Stimulated activated CD4-positive, alpha-beta T cell treated with anti-CD3 and anti-CD28 coated beads, Interleukin-2, amount 100 ng/mL, for 4 hours (primary cell): Measurements from ENCODE around the gene ESRP2.

Experiments
- DNase-seq: peaks from one replicate; pipeline ENCODE4 v3.0.0-alpha.2; 2020; ENCODE audit warnings: low read depth

Gene ESRP2

DNA sequence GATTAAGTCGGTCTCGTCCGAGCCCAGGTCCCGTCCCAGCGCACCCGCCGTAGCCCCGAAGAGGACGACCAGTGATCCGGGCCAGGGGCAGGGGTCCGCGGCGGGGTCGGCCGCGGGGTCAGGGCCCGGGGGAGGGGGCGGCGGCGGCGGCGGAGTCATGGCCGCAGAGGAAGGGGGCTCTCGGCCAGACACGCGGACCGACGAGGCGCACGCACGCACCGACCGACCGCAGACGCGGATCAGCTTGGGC is at the start of gene ESRP2:
TSS of gene ESRP2 (minus strand) at position 241 of the 250 bp plus-strand sequence. CDS start at position 159, 82 bp downstream.
- no peak for DNase-seq

DNA sequence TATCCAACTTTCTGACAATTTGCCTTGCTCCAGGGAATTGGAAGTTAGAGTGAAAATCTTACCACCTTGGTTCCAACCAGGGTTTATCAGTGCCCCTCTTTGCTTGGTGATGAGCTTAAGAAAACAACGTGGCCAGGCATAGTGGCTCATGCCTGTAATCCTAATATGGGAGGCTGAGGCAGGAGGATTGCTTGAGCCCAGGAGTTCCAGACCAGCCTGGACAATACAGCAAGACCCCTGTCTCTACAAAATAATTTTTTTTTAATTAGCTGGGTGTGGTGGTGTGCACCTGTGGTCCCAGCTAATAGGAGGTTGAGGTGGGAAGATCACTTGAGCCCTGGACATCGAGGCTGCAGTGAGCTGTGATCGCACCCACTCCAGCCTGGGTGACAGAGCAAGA is 49.8 kb upstream of the ESRP2 start:
- DNase-seq: no peak

DNA sequence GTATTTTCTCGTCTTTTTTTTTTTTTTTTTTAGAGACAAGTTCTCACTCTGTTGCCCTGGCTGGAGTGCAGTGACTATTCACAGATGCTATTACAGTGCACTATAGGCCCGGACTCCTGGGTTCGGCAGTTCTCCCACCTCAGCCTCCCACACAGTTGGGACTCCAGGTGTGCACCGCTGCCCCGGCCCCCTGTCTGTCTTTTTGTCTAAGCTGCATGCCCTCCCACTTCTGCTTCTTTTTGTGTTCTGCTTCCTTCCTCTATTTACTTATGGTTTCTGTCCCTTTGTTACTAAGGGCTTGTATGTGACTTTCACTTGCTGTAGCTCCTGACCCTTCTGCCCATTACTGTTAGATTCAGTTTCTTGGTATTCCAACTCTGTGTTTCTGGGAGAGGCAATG is 48.9 kb upstream of the ESRP2 start:
- no peak for DNase-seq

DNA sequence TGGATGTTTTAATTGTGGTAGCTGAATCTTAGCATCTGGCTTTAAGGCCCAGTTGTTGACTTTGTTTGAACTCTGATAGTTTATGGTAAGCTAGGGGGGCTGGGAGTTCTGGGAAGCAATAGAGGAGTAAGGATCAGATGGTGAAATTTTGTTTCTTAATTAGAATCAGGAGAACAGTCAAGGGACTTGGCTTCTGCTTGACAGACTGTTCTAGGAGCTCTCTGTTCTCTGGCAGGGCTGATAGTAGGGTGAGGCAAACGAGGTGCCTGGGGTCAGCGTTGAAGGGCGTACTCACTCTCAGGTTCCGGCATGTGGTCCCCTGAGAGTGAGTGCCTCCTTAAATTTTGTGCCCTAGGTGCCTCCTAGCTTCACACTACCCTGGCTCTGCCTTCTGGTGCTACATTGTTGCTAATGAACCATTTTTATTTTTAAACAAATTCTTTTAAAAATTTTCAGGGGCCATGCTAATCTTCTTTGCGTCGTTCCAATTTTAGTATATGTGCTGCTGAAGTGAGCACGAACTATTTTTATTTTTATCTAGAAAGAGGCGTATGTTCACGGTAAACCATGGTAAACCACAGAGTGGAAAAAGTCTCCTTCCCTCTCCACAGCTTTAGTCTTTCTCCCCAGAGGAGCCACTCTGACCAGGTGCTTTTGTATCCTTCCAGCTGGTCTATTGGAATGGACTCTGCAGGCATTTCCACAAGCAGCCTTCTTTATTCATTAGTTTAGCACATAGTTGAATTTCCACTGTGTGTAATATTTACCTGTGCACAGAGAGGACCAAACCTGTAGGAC is 48.1 kb upstream of the ESRP2 start:
- no peak for DNase-seq

DNA sequence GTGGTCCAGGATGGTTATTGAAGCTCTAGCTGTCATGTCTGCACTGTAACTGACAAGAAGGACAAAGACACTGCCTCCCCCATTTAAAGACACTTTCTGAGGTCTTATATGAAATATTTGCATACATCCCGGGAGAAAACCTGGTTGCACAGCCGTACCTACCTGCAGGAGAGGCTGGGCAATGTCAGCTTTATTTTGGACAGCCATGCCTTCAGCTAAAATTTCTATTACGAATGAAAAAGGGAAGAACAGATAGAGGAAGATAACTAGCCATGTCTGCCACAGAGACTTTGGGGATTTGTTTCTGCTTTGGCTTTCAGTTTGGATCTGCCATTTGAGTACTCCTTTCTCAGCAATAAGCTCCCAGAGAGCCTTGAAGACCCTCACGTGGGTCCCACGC is 47.4 kb upstream of the ESRP2 start:
- no peak for DNase-seq

DNA sequence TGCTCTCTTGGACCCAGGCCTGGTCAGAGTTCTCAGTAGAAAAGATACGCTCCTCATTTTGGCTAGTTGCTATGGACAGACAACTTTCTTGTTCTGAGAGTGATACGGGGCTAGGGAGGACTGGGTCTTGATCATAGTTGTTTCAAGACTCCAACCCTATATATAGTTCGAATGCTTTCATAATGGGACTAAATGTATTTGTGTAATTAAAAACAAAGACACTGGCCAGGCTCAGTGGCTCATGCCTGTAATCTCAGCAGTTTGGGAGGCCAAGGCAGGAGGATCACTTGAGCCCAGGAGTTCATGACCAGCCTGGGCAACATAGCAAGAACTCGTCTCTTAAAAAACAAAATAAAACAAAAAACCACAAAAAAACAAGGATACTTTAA is 46.1 kb upstream of the ESRP2 start:
- no peak for DNase-seq

DNA sequence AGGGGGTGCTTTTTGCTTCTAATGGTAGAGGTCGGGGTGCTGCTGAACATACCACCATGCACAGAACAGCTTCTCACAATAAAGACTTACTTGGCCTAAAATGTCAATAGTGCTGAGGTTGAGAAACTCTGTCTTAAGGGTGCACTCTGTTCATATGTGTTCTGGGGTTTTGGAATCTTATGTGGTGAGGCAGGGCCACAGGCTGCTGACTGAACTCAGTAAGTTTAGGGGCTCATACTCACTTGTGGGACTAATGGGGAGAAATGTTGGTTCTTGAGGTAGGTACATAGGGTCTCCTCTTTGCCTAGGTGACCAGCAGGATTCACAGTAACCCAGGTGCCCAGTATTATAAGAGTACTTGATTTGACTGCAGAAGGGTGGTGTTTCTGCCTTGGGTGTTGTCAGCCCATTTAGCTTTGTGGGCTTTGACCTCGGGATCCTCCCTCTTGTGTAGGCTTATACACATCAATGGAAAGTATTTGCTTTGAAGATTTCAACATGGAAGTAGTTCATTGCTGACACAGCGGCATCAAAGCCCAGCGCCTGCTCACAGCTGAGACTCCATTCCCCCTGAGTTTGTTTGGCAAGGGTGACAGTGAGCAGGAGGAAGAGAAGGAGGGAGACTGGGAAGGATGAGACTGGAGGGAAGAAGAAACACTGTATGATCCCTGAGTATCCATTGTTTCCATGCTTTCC is 45.6 kb upstream of the ESRP2 start:
- no peak for DNase-seq

DNA sequence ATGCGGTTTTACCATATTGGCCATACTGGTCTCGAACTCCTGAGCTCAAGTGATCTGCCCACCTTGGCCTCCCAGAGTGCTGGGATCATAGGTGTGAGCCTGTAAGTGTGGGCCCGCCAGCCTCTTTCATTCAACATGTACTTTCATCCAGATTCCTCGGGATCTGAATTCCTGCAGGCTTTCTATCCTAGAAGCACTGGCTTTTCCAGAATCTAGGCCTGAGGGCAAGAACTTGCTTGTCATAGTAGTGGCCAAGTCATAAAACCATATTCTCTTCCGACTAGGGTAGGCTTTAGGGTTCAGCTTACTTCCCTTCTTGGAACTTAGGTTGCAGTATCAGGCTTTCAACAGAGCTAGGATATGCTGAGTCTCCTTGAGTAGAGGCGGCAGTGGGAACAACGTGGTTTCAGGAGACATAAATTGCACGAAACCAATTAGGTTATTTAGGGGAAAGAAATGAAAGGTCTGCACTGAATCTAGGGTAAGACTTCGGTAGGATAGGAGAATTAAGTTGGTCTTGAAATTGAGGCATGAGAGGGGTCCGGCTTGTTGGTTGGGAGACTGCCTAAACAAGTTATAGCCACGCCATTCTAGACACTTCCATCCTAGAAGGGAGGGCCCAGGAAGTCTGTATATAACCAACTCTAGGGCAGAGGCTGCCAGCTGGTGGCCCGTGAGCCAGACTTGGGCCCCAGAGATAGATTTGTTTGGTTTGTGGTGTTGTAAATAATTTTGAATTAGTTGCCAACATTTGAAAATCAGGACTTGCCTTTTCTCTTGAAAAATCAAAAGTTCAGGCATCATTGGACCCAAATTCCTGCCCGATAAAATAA is 44.0 kb upstream of the ESRP2 start:
- DNase-seq: no peak

DNA sequence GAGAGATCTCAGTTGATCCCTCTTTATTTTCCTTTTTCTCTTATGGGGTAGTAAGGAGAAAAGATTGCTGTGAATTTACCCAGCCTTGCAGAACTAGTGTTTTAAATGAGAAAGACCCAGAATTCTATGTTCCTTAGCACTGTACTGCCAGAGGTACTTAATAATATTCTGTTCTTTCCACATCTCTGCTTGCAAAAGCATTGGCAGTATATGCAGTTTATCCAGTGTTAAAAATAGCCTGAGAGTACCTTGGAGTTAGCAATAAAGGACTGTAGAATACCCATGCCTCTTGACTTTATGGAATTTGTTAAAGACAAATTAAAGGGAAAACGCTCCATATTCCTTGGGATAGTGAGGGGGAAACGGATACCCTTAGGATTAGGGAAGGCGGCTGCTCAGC is 40.3 kb upstream of the ESRP2 start:
- DNase-seq: no peak

DNA sequence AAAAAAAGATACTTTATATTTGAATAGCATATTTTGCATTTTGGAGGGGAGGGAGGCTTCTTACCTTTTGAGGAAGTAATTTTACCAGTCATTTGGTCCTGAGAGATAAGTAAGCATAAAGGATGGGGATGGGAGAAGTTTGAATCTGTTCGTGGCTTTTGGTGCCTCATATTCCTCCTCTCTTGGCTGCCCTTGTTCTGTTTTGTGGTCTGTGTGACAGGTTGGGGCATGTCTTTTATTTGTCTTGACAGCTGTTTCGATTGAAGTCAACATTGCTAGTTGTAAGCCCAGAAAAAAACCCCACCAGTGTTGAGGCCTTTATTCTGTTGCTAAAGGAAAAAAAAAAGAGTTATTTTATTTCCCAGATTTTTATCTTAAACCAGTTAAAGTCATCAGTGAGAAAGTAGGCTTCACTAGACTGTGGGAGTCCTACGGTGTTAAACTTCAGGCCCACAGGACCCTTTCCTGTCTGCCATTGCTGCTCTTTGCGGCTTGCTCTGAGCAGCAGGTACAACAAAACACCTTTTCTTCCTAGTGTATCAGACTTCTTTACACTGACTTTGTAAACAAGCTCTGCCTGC is 39.8 kb upstream of the ESRP2 start:
- no peak for DNase-seq

DNA sequence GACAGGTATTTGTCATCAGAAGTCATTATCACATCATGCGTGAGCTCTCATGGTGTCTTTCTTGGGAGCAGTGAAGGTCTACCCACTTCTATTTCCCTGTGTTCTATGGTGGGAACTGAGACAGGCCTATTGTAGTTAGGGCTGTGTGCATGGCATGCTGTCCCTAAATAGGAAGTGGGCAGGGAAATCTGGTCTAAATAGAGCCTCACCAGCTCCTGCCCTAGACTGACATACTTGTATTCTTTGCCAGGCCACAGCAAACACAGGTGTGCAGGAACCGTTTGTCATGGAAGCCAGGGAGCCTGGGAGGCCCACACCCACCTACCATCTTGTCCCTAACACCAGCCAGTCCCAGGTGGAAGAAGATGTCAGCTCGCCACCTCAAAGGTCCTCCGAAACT is 38.5 kb upstream of the ESRP2 start:
- no peak for DNase-seq

DNA sequence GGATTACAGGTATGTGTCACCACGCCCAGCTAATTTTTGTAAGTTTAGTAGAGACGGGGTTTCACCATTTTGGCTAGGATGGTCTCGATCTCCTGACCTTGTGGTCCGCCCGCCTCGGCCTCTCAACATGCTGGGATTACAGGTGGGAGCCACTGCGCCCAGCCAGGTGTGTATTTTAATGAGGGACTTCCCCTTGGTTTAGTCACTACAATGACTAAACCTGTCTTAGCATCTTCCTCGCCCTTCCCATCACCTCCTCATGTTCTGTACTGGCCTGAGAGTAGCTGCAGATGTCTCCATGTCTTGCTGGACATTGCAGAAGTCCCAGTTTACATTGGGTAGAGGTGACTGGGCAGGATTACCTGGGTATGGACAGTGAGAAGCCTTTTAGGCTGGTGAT is 38.0 kb upstream of the ESRP2 start:
- no peak for DNase-seq

DNA sequence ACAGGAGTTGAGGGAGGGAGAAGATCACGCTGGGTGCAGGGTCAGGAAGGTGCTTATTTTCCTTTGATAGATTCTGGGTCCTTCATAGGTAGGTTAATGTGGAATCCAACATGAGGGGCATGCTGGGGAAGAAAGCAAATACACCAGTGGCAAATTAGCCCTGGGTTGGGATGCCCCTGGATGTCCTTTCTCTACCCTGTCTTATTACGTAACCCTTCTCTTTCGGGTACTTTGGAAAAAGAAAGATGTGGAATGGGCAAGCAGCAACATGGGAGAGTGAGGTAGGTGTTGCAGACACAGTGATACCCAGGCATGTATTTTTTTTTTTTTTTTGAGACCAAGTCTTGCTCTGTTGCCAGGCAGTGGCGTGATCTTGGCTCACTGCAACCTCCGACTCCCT is 37.5 kb upstream of the ESRP2 start:
- DNase-seq: no peak

DNA sequence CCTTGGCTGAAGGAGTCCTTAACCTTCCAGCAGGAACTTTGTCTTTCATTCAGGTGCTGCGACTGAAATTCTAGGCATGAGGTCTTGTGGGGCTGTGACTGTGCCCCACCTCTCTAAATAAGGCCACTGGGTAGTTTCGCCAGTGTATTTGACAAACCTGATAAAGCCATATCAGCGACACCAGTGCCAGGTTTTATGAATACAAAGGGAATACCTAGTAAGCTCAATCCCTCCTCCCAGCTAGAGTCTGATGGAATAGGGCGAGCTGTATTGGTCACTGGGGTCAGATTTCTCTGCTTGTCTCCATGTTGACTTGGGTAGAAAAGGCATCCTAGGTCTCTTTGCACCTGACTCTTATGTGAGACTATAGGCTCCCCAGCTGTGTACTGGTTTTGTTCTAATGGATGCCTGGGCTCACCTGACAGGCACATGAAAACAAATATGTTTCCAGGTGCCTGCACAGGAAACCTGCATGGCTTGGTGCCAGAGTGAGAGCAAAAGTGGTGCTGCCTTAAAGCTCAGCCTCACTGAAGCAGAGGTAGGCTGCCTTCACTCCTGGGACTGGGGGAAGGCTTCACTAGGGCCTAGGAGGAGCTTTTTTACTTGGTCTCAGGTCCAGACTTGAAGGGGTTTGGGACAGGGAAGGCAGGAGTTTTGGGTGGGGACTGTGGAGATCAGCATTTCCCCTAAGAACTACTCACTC is 36.7 kb upstream of the ESRP2 start:
- DNase-seq: peak; percentile 29

DNA sequence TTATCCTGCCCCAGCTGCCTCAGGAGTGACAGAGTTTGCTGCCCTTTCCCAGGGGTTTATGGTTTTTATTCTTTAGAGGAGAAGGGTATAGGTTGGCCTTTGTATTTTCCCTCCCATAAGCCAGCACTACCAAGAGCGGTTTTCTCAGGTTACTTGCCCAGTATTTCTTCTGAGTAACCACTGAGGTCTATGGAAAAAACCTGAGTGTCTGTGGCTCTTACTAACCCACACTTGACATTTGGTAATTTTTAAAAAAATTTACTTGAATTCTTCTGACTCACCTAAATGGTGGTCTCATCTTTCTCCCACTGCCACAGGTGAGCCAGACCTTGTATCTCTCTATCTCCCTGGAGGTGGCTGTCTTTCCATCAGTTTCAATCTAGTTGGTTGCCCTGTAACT is 34.4 kb upstream of the ESRP2 start:
- no peak for DNase-seq

DNA sequence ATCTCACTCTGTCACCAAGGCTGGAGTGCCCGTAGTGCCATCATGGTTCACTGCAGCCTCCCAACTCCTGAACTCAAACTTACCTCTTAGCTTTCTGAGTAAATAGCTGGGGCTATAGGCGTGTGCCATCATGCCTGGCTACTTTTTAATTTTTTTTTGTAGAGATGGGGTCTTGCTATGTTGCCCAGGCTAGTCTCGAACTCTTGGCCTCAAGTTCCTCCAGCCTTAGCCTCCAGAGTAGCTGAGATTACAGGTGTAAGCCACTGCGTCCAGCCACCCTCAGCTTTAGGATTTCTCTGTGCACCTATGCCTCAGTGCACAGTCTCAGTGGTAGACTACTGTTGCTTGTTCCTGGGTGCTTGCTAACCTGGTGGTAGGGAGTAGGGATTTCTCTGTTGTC is 33.9 kb upstream of the ESRP2 start:
- no peak for DNase-seq

DNA sequence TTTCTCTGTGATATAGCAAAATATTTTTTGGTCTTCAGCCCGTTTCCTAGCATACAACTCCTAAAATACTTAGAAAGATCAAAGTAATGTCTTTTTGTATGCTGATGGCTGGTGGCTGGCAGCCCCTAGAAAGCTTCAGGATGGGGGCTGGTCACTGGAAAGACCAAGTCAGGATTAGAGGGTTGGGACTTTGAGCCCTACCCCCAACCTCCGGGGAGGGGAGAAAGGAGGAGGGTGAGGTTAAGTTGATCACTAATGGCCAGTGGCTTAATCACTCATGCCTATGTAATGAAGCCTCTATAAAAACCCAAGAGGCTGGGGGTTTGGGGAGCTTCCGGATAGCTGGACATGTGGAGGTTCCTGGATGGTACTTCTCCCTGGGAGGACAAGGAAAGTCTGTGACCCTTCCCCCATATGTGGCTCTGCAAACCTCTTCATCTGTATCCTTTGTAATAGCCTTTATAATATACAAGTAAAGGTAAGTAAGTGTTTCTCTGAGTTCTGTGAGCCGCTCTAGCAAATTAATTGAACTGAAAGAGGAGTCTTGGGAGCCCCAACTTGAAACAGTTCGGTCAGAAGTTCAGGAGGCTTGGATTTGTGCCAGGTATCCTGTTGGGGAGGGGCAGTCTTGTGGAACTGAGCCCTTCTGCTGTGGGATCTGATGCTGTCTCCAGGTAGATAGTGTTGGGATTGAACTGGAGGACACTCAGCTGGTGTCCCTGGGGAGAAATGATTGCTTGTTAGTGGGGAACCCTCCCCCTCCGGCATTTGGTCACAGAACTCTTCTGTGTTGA is 31.9 kb upstream of the ESRP2 start:
- no peak for DNase-seq

DNA sequence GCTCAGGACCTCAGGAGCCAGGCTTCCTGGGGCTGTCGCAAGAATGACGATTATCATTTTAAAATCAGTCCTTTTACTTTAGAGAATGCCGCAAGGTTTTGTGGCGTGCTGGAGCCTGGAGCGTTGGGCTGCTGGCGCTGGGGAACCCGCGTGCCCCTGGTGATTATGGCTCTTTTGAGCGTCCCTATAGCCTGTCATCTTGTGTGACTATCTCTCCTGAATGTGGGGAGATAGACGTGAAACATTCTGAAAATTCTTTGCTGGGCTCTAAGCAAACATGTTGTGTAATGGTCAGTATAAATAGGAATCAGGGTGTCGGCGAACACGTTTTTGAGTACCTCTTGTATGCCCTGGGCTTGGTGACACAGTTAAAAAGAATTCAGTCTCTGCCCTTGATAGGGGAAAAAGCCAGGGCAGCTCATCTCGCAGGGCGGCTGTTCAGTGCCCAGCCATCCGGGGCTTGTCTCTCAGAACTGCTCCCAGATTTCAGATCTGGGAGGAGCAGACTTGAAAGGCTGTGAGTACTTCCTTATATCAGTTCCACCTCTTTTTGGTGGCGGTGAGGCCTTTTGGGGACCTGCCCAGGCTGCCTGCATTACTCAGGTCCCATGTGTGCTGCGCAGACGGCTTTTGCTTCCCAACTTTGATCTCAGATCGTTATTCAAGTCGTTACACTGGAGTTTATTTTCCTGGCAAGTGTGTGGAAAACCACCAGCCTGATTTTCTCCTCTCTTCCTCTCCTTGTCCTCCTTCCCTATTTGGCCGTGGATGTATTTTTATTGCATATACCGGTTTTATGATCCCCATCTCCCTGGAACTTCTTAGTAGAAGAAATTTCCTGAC is 29.4 kb upstream of the ESRP2 start:
- DNase-seq: peak; percentile 34

DNA sequence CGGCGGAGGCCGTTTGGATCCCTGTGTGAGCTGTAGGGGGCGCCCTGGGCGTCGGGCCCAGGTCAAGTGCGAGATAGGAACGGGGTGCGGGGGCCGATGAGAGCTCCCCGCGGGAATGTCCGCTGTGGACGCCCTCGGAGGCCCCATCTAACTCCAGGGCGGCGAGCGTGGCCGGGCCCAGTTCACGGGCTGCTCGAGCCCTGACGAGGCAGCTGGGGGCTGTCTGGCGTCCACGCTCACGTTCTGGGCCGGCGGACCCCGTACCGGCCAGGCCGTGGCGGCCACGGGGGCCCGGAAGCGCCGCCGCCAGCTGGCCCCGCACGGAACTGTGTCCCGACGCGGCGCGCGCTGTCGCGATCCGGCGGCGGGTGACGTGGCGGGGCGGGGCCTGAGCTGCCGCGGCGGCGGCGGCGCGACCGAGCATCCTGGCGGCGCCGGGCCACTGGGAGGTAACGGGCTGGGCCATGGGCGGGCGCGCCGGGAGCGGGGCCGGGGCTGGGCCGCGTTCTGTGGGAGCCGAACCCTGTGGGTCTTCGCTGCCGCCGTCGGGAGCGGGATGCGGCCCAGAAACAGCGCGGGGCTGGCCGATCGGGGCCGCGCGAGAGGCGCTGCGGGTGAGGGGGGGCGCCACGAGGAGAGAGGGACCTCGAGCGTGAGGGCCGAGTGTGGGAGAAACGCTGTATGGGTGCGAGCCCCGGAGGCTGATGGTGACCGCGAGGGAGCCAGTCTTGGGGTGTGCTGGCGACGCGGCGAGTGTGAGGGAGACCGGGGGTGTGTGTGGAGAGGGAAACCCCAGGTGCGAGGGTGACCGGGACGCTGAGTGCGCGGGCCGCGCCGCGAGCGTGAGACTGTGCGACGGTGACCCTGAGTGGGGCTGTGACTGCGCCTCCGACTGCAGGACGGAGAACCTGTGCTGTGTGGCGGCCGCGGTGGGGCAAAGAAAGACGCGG is 28.5 kb upstream of the ESRP2 start, which contains the start of gene SLC7A6:
TSS of gene SLC7A6 (plus strand) at position 399 of the 950 bp plus-strand sequence. CDS start 10,201 bp downstream, outside the sequence.
- DNase-seq: peak; percentile 84
